Transverse colon (tissue), 4 donors: Measurements from ENCODE around the gene TVP23B.

ENCODE experiments used
- CTCF ChIP-seq, 5 experiments: fragments of 200-600 bp in 3 of 5; fragments of 450-650 bp in 2 of 5; sonication (generic) in 3 of 5; IDR thresholded peaks; 1 replicate in 2 of 5; 2 replicates in 3 of 5; pipeline ENCODE4 v1.5.1; 2016 to 2017; ENCODE audit warnings: antibody characterized with exemption in 5 of 5, inconsistent platforms in 3 of 5, mild to moderate bottlenecking in 2 of 5, moderate library complexity in 1 of 5
- EP300 ChIP-seq: sonication (generic); formaldehyde crosslinking; IDR thresholded peaks from one replicate; pipeline ENCODE4 v1.6.1; 2017; ENCODE audit warnings: antibody characterized with exemption, low read depth
- POLR2A ChIP-seq: fragments of 450-650 bp; IDR thresholded peaks from one replicate; pipeline ENCODE4 v1.6.1; 2016; ENCODE audit warnings: antibody characterized with exemption, mild to moderate bottlenecking, moderate library complexity
- POLR2AphosphoS5 ChIP-seq, 3 donors: sonication (generic); formaldehyde crosslinking; IDR thresholded peaks; one replicate each; pipeline ENCODE4 v1.6.1; 2016; ENCODE audit warnings: antibody characterized with exemption in 3 of 3

GRCh38 chr17:18772471-18772870 lies 8.5 kb upstream of the TVP23B start:
- TF ChIP-seq CTCF (IDR thresholded peaks at IDR 0.05) (no peak), POLR2A (no peak), POLR2AphosphoS5 (IDR thresholded peaks at IDR 0.05) (no peak), EP300 (no peak)
